K562 (cell line): ENCODE results near the gene MIX23. TPM values are rescaled to one million over a fixed set of nuclear protein-coding genes. Genes with fewer than 3 reads are reported as not detected.

Experiments used
- BCLAF1 ChIP-seq, 2 experiments: fragments of 450-650 bp in 1 of 2; IDR thresholded peaks; 2 replicates each; pipeline ENCODE4 v1.6.1; 2011 to 2017; ENCODE audit warnings: low read depth in 2 of 2, antibody characterized with exemption in 1 of 2, borderline replicate concordance in 1 of 2, low read length in 1 of 2, mild to moderate bottlenecking in 1 of 2, mixed read lengths in 1 of 2; ENCODE audit not compliant: control insufficient read depth in 1 of 2
- KDM4B ChIP-seq, 2 experiments: fragments of 450-650 bp in 1 of 2; sonication (generic) in 1 of 2; IDR thresholded peaks; 2 replicates each; pipeline ENCODE4 v1.6.1; 2016 to 2017; ENCODE audit warnings: borderline replicate concordance in 2 of 2, antibody characterized with exemption in 1 of 2, low read depth in 1 of 2, mild to moderate bottlenecking in 1 of 2
- LARP7 ChIP-seq: fragments of 450-650 bp; IDR thresholded peaks from 2 replicates; pipeline ENCODE4 v1.6.1; 2016
- NBN ChIP-seq: fragments of 450-650 bp; IDR thresholded peaks from 2 replicates; pipeline ENCODE4 v1.6.1; 2016; ENCODE audit warnings: low read depth, mild to moderate bottlenecking
- NR2C2 ChIP-seq, 2 experiments: fragments of 200-800 bp in 1 of 2; sonication (Bioruptor generic) in 1 of 2; sonication (generic) in 1 of 2; formaldehyde crosslinking in 1 of 2; IDR thresholded peaks; 2 replicates each; pipeline versions ENCODE4 v1.6.1 to v1.8.0; 2016 to 2022; ENCODE audit warnings: mild to moderate bottlenecking in 1 of 2, missing compliant biosample characterization in 1 of 2, missing genetic modification characterization in 1 of 2, missing genetic modification reagents in 1 of 2
- PHTF2 ChIP-seq: fragments of 250-450 bp; sonication (Bioruptor Pico); IDR thresholded peaks from 2 replicates; pipeline ENCODE4 v1.5.0; 2021; ENCODE audit warnings: mild to moderate bottlenecking
- RREB1 ChIP-seq: fragments of 250-450 bp; sonication (Bioruptor Pico); IDR thresholded peaks from 2 replicates; pipeline ENCODE4 v1.4.0; 2020
- SFPQ ChIP-seq: fragments of 200-400 bp; formaldehyde crosslinking; IDR thresholded peaks from 2 replicates; pipeline ENCODE4 v1.6.1; 2017; ENCODE audit warnings: mild to moderate bottlenecking, low read depth, low read length, moderate library complexity
- STAG1 ChIP-seq: sonication (generic); formaldehyde crosslinking; IDR thresholded peaks from 2 replicates; pipeline ENCODE4 v1.5.0; 2020; ENCODE audit warnings: missing genetic modification reagents, borderline replicate concordance
- ZNF280A ChIP-seq: fragments of 450-650 bp; IDR thresholded peaks from 2 replicates; pipeline ENCODE4 v1.6.1; 2018; ENCODE audit warnings: mild to moderate bottlenecking, low read depth; ENCODE audit not compliant: partially characterized antibody
- ZNF707 ChIP-seq: fragments of 250-450 bp; sonication (Bioruptor Pico); conservative IDR thresholded peaks from 2 replicates; pipeline ENCODE4 v1.8.0; 2022; ENCODE audit warnings: inconsistent platforms, mild to moderate bottlenecking, moderate library complexity
- polyA plus RNA-seq, 8 experiments: library from polyadenylated mRNA; depleted of rRNA in 4 of 8; stranded (reverse) in 5 of 8; unstranded in 3 of 8; fragments of >200 nt; fragmentation: Nextera tagmentation in 2 of 8; fragmentation: Illumina TruSeq in 1 of 8; extraction: Ambion mirVana in 2 of 8; extraction: Trizol in 1 of 8; gene quantifications; 2 replicates each; pipeline versions ENCODE4 v1.2.1 to v1.2.3, GENCODE V29; 2011 to 2014; ENCODE audit warnings: inconsistent platforms in 1 of 8, missing spikeins in 1 of 8
- total RNA-seq, 7 experiments: library from RNA; depleted of rRNA in 6 of 7; stranded (reverse); fragments of >200 nt in 6 of 7; fragmentation: Illumina TruSeq in 2 of 7; extraction: Trizol in 2 of 7; gene quantifications; 2 replicates each; pipeline versions ENCODE4 v1.2.1 to v1.2.3, GENCODE V29; 2011 to 2021; ENCODE audit warnings: low replicate concordance in 1 of 7

Gene MIX23
- total and polyA plus RNA-seq, 9 of the 15 experiments (the other 6 are each of a cell fraction or from before 2014, with no cell fraction given) = 45.5 to 185 (median 106) TPM

- TF ChIP-seq BCLAF1 (IDR thresholded peaks at IDR 0.05; ENCODE audit: borderline replicate concordance in 1 of 2, control insufficient read depth in 1 of 2, low read depth in 2 of 2, low read length in 1 of 2) (no peak), NBN (no peak), PHTF2 (CRISPR knock-in tag) (no peak), NR2C2 (CRISPR knock-in tag; IDR thresholded peaks at IDR 0.05) (no peak), NR2C2 (tag; IDR thresholded peaks at IDR 0.05) (peak; percentile 31; the same call in 1 of the 2 replicates), KDM4B (IDR thresholded peaks at IDR 0.05; ENCODE audit: borderline replicate concordance in 2 of 2, low read depth in 1 of 2) (0 out of 4 replicates have a peak, but pooled peaks of 1 of the 2 experiments have one; percentile 29), STAG1 (CRISPR knock-in tag) (no peak), ZNF707 (CRISPR knock-in tag) (no peak), RREB1 (CRISPR knock-in tag) (no peak), LARP7 (no peak), ZNF280A (no peak), SFPQ (no peak)
Observed at GRCh38 chr3:122415762-122416654, 33.0 kb upstream of the MIX23 start, which contains the start of gene WDR5B (continued).
